ENCODE data around the gene ECHDC1.

Gene ECHDC1

DNA sequence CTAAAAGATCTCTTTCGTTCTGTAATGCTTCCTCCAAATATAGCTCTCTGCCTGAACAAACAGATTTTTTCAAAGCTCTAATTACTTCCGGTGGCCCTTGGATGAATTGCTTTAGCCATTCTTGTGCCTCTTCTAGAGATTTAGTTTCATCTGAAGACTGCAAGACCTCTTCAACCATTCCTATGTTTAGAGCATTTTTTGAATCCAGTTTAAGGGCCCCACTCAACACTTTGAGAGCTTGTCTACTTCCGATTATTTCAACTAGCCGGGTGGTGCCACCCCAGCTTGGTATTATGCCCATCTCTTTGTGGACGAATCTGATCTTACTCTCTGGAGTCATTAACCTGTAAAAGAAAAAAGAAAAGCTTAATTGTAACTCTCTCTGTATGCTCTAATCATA, 53.5 kb downstream of the ECHDC1 start:
- no peak for DNase-seq (ENCODE audit: low read depth)

DNA sequence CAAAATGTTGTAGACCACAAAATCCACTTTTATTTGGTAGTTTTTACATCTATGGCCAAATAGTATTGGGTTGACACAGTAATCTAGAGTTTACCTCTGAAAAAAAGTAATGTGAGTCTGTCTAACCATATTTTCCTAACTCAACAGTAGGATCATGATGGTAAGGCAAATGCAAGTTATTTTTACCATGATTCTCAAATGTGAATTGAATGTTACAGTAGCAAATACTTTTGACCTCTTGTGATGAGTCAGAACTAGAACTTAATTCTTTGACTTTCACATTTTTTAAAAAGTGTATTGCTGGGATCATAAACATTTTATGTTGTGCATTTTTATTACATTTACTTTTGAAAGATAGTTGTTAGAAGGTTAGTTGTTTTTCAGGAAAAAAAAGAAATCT, 54.7 kb downstream of the ECHDC1 start:
- DNase-seq (ENCODE audit: low read depth), result no peak

DNA sequence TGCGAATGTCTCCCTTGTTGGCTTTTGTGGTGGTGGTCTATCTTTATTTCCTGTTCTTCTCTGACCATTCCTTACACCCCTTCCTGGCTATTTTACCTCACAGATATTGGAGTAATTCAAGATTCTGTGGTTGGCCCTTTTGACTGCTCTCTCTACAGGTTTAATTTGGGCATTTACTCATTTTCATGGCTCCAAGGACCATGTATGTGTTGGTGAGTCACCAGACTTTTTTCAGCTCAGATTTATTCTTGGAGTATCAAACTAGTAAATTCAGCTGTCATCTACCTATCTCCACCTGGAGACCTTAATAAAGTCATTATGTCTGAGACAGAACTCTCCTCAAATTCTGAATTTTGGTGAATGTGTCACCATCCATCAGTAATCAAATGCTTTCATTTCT, 61.2 kb downstream of the ECHDC1 start:
- no peak for DNase-seq (ENCODE audit: low read depth)

DNA sequence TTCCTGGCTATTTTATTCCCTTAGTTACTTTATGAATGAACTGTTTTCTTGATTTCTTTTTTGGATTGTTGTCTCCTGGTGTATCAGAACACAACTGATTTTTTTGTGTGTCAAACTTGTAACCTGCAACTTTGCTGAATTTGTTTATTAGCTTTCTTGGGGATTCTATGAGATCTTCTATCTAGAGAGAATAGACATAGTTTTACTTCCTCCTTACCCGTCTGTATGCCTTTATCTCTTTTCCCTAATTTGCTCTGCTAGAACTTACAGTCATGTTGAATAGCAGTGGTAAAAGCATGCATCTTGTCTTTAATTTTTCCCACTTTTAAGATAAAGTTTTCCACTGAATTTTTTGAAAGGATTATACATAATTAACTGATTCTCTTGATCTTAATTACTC, 63.6 kb downstream of the ECHDC1 start:
- no peak for DNase-seq (ENCODE audit: low read depth)

DNA sequence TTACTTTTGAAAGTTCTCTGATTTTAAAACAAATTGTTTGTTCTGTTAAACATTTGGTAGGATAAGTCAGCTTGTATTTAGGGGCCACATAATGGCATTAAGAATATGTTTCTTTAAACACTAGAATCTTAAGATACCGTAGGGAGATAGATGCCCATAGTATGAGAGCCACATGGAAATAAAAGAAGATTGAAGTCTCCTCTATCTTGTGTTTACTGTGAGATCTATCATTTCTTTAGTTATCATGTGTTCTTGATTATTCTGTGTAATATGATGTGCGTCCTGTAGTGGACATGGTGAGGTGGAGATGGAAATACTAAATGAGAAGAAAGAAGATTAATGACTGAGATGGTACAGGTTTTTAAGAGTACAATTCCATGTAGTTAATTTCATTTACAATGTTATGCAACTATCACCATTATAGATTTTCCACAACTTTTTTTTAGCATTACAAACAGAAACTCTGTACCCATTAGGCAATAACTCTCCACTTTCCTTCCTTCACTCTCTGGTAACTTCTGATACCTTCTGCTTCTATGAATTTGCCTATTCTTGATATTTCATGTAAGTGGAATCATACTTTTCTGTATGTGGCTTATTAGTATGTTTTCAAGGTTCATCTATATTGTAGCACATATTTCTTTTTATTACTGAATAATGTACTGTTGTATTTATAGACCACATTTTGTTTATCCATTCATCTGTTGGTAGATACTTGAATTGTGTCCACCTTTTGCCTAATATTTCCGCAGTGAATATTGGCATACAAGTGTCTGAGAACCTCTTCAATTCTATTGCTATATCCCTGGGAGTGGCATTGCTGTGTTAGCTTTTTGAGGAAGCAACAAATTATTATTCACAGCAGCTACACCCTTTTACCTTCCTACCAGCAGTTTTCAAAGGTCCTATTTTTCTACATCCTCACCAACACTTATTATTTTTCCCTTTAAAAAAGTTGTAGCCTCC, 65.2 kb downstream of the ECHDC1 start:
- DNase-seq (ENCODE audit: low read depth), result no peak

DNA sequence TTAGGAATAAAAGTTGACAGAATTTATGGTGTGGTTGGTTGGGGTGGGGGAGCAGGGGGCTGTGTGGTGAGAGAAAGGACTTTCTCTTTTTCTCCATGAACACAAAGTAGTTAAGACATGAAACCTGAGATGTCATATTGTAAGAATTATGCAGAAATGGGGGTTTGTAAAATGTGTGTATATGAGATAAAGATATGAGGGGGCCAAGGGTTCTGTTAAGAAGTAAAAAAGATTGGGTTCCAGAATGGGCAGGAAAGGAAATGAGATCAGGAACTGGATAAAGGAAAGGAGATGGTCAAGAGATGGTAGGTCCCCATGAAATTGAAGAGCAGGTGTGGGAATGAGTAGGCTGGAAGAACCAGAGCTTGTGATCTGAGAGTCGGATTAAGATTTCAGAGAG, 67.1 kb downstream of the ECHDC1 start:
- no peak for DNase-seq (ENCODE audit: low read depth)

DNA sequence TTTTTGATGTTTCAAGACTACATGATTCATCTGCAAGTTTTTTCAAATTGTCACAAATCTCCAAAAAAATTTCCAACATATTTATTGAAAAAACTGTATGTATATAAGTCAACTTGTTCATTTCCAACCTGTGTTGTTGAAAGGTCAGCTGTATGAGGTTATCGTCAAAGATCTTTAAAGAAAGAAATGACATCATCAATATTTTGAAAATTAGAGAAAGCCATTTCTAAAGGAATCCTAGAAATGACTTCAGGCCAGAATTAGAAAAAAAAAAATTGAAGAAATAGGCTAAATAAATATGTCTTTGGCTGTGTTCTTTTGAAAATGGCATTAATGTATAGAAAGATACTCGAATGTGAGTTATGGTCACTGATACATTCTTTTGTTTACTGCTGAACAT, 69.9 kb downstream of the ECHDC1 start:
- DNase-seq (ENCODE audit: low read depth), result no peak

DNA sequence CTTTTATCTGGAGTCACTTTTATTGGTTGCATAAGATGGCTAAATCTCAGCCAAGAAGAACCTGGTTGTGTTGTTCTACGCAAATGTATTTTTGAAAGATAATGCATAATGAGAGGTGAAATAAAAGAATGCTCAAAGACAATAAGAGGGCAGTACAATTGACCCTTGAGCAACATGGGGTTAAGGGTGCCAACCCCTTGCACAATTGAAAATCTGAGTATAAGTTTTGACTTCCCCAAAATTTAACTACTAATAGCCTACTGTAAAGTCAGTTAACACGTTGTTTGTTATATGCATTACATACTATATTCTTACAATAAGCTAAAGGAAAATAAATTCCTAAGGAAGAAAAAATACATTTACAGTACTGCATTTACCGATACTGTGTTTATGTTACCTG, 70.8 kb downstream of the ECHDC1 start:
- no peak for DNase-seq (ENCODE audit: low read depth)

DNA sequence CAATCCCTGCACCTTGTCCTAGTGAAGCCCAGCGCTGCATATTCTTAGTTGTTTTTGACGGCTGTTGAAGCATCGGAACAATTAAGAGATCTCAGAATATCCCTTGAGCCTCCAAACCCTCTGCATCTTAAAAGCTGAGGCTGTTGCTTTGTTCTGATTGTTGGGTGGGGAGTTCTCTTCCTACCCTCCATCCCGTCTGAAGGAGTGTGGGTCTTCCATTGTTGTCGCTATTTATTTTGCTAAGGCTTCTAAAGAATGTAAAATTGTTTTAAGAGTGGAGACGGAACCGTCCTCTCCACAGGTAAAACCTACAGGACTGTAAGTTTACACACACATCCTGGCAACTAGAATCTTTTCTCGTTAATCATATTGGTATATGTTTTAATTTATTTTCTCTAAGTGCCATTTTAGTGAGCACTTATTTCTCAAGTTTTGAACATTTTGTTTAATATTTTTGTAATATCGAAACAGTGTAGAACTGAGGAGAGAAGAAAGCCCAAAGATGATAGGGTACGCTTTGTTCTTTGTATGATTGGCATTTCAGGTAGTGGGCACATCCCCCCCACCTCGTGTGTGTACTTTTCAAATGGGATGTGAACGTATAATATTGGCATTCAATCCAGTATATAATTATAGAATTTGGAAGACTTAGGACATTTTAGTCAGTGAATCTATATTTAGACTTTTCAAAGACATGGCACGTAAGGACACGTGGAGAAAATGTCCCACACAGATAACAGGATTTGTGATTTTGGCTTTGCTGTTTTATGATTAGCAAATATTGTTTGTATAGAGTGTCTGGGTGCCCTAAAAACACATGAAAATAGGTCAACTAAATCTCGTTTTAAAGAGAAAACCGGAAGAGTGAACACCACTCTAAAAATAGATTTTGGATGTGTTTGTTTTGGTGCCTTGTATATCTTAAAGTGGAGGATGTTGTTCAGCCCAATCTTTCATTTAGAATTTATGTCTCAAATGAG, 75.5 kb downstream of the ECHDC1 start:
- DNase-seq (ENCODE audit: low read depth), result no peak

DNA sequence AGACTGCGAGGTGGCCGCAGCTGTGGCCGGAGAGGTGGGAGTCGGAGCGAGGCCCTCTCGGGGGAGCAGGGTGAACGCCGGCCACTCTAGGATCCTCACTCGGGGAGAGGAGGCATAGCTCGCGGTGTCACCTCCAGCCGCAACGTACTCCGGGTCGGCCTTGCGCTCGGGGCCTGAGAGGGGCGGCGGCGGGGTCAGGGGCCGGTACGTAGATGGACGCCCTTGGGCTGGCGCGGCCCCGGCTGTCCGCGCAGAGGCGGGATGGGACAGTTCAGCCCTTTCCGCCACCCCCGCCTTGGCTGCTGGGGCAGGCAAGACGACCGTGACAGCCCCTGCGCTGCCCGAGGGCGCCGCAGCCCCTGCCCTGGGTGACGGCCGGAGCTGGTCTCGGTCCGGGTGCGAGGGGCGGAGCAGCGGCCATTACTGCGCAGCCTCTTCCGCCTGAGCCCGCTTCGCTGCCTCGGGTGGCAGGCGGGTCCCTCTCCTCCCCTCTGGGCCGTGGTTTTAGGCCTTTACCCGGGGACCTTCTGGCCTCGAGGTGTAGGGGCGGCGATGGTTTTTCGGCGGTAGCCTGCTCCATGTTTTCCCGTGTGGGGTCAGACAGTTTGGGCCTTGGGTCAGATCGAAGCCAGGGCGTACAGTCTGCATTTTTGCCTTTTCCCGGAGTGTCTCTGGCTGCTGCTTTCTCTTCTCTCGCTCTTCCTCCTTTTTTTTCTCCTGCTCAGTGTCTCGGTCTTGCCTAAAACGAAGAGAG, 76.3 kb downstream of the ECHDC1 start:
- peak; percentile 16 for DNase-seq (ENCODE audit: low read depth)

DNA sequence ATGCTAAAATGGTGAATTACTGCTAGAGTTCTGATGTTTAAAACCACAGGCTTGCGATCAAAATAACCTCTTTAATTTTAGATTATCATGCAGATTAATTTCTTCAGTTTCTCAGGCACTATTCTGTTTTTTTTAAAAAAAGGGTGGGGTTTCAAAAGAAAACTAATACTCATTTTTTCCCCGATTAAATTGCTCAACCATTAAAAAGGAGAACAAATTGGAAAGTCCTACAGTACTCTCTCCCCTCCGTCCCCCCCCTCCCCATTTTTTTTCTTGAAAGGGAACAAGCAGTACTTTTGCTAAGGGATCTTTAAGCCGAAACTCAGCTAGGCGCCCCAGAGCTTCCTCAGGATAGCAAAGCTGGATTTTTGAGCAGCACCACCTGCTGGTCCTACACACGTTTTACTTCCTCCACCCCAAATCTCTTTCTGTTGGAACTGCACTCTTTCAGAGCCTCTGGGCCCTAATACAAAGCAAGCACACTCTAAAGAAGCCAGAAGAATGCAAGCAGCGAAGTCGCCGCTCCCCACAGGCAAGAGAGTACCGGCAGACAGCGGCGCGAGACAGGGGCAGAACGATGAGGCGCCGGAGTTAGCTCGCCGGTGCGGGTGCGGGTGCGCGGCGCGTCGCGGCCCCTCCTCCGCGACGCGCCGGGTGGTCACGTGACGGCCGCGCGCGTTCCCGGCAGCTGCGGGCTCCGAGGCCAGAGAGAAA, 77.1 kb downstream of the ECHDC1 start, which contains the start of gene RNF146:
TSS of gene RNF146 (plus strand) at position 687 of the 714 bp plus-strand sequence. CDS start 13,475 bp downstream, outside the sequence.
- DNase-seq (ENCODE audit: low read depth), result peak; percentile 56

DNA sequence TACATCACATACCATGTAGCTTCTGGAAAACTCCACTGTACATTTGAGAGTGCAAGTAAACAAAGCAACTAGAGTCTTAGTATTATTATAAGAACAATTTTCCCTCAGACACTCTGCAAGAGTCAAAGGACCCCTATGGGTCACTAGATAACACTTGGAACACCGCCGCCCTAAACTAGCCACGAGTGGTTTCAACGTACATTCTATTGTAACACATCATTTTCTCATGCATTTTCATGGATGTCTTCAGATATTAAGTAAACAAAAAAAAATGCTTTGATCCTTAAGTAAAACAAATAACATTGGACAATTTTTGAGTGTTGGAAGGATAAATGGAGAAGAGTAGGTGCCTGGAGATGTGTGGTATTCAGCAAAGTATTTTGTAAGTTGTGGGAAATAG, 79.9 kb downstream of the ECHDC1 start:
- no peak for DNase-seq (ENCODE audit: low read depth)

DNA sequence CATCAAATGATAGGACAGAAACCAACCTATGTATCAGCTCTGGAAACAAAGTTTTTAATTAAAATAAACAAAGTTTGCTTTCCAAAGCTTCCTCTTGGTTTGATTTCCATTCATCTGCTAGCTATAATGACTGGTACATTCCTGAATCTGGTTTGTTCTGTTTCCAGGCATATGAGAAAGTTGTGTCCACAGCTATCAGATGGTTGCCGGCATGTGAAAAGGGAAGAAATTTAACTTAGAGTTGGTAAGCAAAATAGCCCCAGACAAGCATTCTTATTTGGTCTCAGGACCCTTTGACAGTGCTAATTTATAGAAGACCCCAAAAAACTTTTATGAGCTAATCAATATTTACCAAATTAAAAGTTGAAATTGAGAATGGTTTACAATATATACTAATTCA, 80.5 kb downstream of the ECHDC1 start:
- no peak for DNase-seq (ENCODE audit: low read depth)

DNA sequence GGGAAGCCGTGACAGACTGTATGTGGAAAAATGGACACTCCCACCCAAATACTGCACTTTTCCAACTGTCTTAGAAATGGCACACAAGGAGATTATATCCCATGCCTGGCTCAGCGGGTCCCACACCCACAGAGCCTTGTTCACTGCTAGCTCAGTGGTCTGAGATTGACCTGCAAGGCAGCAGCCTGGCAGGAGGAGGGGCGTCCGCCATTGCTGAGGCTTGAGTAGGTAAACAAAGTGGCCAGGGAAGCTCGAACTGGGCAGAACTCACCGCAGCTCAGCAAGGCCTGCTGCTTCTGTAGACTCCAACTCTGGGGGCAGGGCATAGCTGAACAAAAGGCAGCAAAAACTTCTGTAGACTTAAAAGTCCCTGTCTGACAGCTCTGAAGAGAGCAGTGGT, 88.1 kb downstream of the ECHDC1 start:
- DNase-seq (ENCODE audit: low read depth), result no peak

DNA sequence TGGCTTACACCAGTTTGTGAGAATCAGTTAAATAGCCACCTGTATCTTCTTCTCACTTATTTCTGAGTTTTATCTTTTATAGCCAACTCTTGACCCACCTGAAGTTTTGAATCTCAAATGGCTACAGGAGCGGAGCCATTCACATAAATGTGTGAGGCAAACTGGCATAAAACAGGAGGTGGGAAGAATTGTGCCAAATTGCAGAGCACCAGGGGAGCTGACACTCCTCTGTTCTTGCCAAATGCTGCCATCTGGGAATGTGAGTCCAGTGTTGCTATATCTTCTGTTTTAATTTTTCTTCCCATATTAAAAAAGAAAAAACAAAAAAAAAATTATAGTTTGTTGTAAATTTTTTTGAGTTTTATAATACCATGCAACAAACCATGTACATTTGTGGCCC, 93.8 kb downstream of the ECHDC1 start:
- DNase-seq (ENCODE audit: low read depth), result no peak

DNA sequence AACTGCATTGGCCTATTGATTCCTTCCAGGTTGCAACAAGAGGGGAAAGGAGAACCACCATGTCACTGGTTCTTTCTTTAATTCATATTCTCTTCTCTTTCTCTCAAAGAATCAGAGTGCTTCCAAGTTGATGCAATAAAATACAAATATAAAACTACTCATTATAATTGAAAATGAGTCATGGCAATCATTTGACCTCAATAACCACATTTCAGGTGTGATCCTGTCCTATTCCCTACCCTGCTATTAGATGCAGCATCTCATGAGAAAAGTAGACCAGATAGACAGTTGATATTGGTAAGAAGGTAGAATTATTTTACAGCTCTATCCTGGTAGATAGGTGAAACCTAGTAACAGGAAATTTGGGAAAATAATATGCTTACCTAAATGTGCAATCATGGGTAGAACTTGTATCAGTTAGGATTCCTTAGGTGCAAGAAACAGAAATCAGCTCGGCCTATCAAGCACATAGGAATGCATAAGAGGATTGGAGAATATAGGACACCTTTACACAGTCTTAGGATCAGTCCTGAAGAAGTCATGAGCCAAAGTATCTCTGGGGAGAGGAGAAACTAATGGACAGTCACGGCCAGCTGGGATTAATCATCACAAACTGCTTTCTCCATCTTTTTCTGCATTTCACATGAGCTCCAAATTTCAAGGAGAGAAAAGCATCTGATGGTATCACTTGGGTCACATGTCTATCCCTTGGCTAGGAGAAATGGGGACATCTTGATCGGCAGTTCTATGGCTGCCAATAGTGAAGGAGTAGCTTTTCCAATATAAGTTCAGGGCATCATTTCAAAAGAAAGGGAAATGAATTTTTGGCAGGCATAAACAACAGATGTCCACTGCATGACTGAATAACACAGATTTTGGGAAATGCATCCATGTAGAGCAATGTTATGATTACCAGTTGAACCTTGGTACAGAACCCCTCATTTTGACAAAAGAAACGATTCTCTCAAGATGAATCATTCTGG, 96.0 kb downstream of the ECHDC1 start:
- DNase-seq (ENCODE audit: low read depth), result no peak

DNA sequence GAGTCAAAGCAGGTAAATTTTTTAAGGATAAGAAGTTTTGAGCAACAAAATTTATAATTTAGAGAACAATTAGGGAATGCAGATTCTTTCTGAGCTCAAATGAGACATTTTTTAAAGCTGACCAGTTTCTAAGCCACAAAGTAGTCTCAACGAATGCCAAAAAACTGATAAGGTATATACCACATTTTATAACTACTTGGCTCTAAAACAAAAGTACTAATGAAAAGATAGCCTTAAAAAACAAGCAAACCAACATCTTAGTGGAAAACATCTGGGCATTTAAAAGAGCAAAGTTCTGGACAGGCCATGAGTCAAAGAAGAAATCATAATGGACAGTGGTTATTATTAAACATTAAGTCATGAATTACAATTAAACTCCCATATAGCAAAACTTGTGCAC, 99.9 kb downstream of the ECHDC1 start:
- no peak for DNase-seq (ENCODE audit: low read depth)

Data from T follicular helper cell (primary cell).